Heart right ventricle (tissue), 16 donors: ENCODE measurements around the gene CRYBA4. TPM values are rescaled to one million over a fixed set of nuclear protein-coding genes. Genes with fewer than 3 reads are reported as not detected.

Source experiments
- ATAC-seq, 8 donors: fragments of 200-7000 bp; cut with Tn5 transposase; one replicate each; pipeline ENCODE4 v1.9.1; 2020; ENCODE audit warnings: mild to moderate bottlenecking in 8 of 8, moderate library complexity in 8 of 8, moderate number of reproducible peaks in 1 of 8
- DNase-seq, 2 donors: peaks; one replicate each; pipeline ENCODE4 v3.0.0-alpha.2; 2020
- H3K27ac ChIP-seq, 10 donors: fragments of 200-600 bp; sonication (generic) in 2 of 10; one replicate each; pipeline versions ENCODE4 v1.5.0 to v1.8.0; 2020 to 2022; ENCODE audit warnings: mild to moderate bottlenecking in 3 of 10
- H3K27me3 ChIP-seq, 7 donors: fragments of 200-600 bp; one replicate each; pipeline ENCODE4 v1.8.0; 2021 to 2022; ENCODE audit warnings: mild to moderate bottlenecking in 2 of 7
- H3K36me3 ChIP-seq, 9 donors: fragments of 200-600 bp; sonication (generic) in 1 of 9; one replicate each; pipeline versions ENCODE4 v1.5.0 to v1.8.0; 2020 to 2022; ENCODE audit warnings: mild to moderate bottlenecking in 2 of 9
- H3K4me1 ChIP-seq, 9 donors: fragments of 200-600 bp; sonication (generic) in 1 of 9; one replicate each; pipeline versions ENCODE4 v1.5.0 to v1.8.0; 2020 to 2022; ENCODE audit warnings: mild to moderate bottlenecking in 4 of 9
- H3K4me3 ChIP-seq, 10 donors: fragments of 200-600 bp; sonication (generic) in 2 of 10; one replicate each; pipeline versions ENCODE4 v1.5.0 to v1.8.0; 2020 to 2022; ENCODE audit warnings: mild to moderate bottlenecking in 7 of 10, moderate library complexity in 2 of 10
- H3K9me3 ChIP-seq, 11 donors: fragments of 200-600 bp in 10 of 11; sonication (generic) in 2 of 11; one replicate each; pipeline versions ENCODE4 v1.5.0 to v1.8.0; 2013 to 2022; ENCODE audit warnings: mild to moderate bottlenecking in 2 of 11, control low read depth in 1 of 11, moderate library complexity in 1 of 11
- CTCF ChIP-seq, 9 donors: fragments of 200-600 bp; sonication (generic) in 2 of 9; IDR thresholded peaks; one replicate each; pipeline versions ENCODE4 v1.5.0 to v1.8.0; 2021 to 2022; ENCODE audit warnings: antibody characterized with exemption in 9 of 9, mild to moderate bottlenecking in 5 of 9, moderate library complexity in 1 of 9
- WGBS, 2 donors: extraction: QIAGEN DNeasy Blood & Tissue Kit; methylation state at CpG; one replicate each; pipeline ENCODE4 v1.1.7; 2013; ENCODE audit warnings: inconsistent platforms in 1 of 2; 5-methylcytosine and 5-hydroxymethylcytosine counted together
- intact Hi-C, 10 donors: fragments of 100-400 bp; cut with DNase I; formaldehyde crosslinking; loops; one replicate each; pipeline versions ENCODE4 v1.11.1 to v1.14.2; 2022
- polyA plus RNA-seq, 2 donors: library from polyadenylated mRNA; stranded (reverse); fragments of 200-250 nt; gene quantifications; one replicate each; pipeline ENCODE4 v1.2.3, GENCODE V29; 2013
- total RNA-seq, 10 donors: library from RNA; stranded (reverse); fragmentation: NEBNext Ultra II Directional in 3 of 10; extraction: Animal tissue kit (Norgen Biotek cat#: 25700) in 3 of 10; gene quantifications; one replicate each; pipeline versions ENCODE4 v1.2.1 to v1.2.4, GENCODE V29; 2021 to 2023
- donor health status: Arrhythmogenic right ventricular cardiomyopathy.
- donor health status: ischemic (EF 13 %, LVEDD 7.1; RV severe dilation, severe dysfunction).
- donor health status: healthy with polysubstance abuse.
- donor health status: DM: no; HTN: yes; CAD: no.
- donor health status: DM: no; HTN: no; CAD: no.
- donor health status: ischemic (EF 25% LVEDD 6.9; RV normal size, moderate dysfunction).
- donor health status: ischemic (EF 25% LVEDD 5.7; RV mildly dilated, moderate dysfunction).
- donor health status: healthy.
- donor health status: DM: yes; HTN: yes; CAD: no.
- donor health status: Ischemic cardiomyopathy.
- donor health status: ischemic (EF 35%, LVEDD 5.7; RV mildly dilated, moderate dysfunction).
- donor health status: nonischemic (EF 11% LVEDD 7.7; RV severe dilation, severe dysfunction).
- donor health status: DM: yes; HTN: yes; CAD: no.
- donor health status: PGD.
- donor health status: ischemic (EF 29% LVEDD 5.4; RV normal size, mild dysfunction).
- donor health status: nonischemic (EF 23%, LVEDD 6.1; RV moderate dilation, normal function).

CRYBA4 gene
- total and polyA plus RNA-seq, 12 donors = 0.42 TPM; not detected in 11

GRCh38 chr22:26658671-26659478, 37.1 kb downstream of the CRYBA4 start:
- 5% methylated on average over 27 of the region's 27 CpGs for WGBS, 2 donors

GRCh38 chr22:26660356-26660755, 38.6 kb downstream of the CRYBA4 start:
- intact Hi-C loops = loop anchor here in 2 of 10 donors (10.0 kb wide), 2 partner anchors 266 to 296 kb away; no protein-coding TSS in a partner anchor
- ATAC-seq (no peak), DNase-seq (no peak)
- no peak overlapping the region for H3K27ac ChIP-seq
- peaks cover 0 to 93% (median 75%) of the 10 kb centered on the region in 7 donors for H3K27me3 ChIP-seq
- TF ChIP-seq CTCF (IDR thresholded peaks at IDR 0.05) = no peak
- no peak overlapping the region for H3K4me3 ChIP-seq
- peaks cover 8 to 29% (median 22%) of the 10 kb centered on the region in 9 donors for H3K4me1 ChIP-seq
- no peaks in the 10 kb centered on the region for H3K36me3 ChIP-seq
- 84 to 89% methylated on average over 6 of the region's 6 CpGs for WGBS, 2 donors
- no peaks in the 10 kb centered on the region for H3K9me3 ChIP-seq

More at GRCh38 chr22:26658671-26659478, 37.1 kb downstream of the CRYBA4 start:
- H3K4me3 ChIP-seq = peak overlapping the region in 8 of 10 donors; percentile 2 to 50 (median 30)
- intact Hi-C loops = loop anchor here in 2 of 10 donors (5.0 to 10.0 kb wide), 2 partner anchors 172 to 174 kb away; partner anchors contain the start of genes HPS4 (in 1 of the 2) and SRRD (in 1 of the 2)
- no peak for TF ChIP-seq CTCF (IDR thresholded peaks at IDR 0.05)
- no peaks in the 10 kb centered on the region for H3K36me3 ChIP-seq
- no peak for DNase-seq
- peak; percentile 20 to 61 (median 44) for ATAC-seq
- no peaks in the 10 kb centered on the region for H3K9me3 ChIP-seq
- peaks cover 8 to 27% (median 22%) of the 10 kb centered on the region in 9 donors for H3K4me1 ChIP-seq
- peak overlapping the region in 1 of 10 donors; percentile 62 for H3K27ac ChIP-seq
- peaks cover 0 to 90% (median 74%) of the 10 kb centered on the region in 7 donors for H3K27me3 ChIP-seq

- WGBS, 2 donors = 82 to 83% methylated on average over 7 of the region's 7 CpGs
- Histone ChIP-seq H3K9me3 (no peaks in the 10 kb centered on the region), H3K27ac (no peak overlapping the region), H3K36me3 (no peaks in the 10 kb centered on the region), H3K27me3 (peaks cover 0 to 87% (median 70%) of the 10 kb centered on the region in 7 donors), H3K4me3 (no peak overlapping the region), H3K4me1 (peaks cover 10 to 34% (median 24%) of the 10 kb centered on the region in 9 donors)
- ATAC-seq = no peak
- intact Hi-C loops = loop anchor here in 2 of 10 donors (10.0 kb wide), 2 partner anchors 266 to 296 kb away; no protein-coding TSS in a partner anchor
- no peak for DNase-seq
- TF ChIP-seq CTCF (IDR thresholded peaks at IDR 0.05) = no peak
Observed at GRCh38 chr22:26660961-26661578, 39.3 kb downstream of the CRYBA4 start.

GRCh38 chr22:26662160-26662559, 40.4 kb downstream of the CRYBA4 start:
- no peak for TF ChIP-seq CTCF (IDR thresholded peaks at IDR 0.05)

More at GRCh38 chr22:26662160-26662559, 40.4 kb downstream of the CRYBA4 start:
- Histone ChIP-seq H3K36me3 (no peaks in the 10 kb centered on the region), H3K27ac (no peak overlapping the region), H3K4me1 (peaks cover 10 to 30% (median 21%) of the 10 kb centered on the region in 9 donors), H3K4me3 (no peak overlapping the region), H3K27me3 (peaks cover 0 to 76% (median 61%) of the 10 kb centered on the region in 7 donors), H3K9me3 (no peaks in the 10 kb centered on the region)
- DNase-seq (no peak), ATAC-seq (no peak)
- WGBS, 2 donors = 93 to 97% methylated on average over 2 of the region's 2 CpGs
- intact Hi-C loops = loop anchor here in 2 of 10 donors (10.0 kb wide), 2 partner anchors 267 to 297 kb away; no protein-coding TSS in a partner anchor
